HG03175 (cell line): Measurements from ENCODE around the gene RBMY1D.
A peak's percentile ranks its signal among the peaks of the same experiment; 100 is the strongest.
"Not testable (repeated sequence)": the region's sequence is repeated elsewhere in the genome, so short reads cannot be mapped to it uniquely, and the experiment has no call there.

Source experiments
- ATAC-seq: cut with Tn5 transposase; IDR thresholded peaks from one replicate; pipeline ENCODE4 v1.9.1; 2021; ENCODE audit warnings: mild to moderate bottlenecking, moderate library complexity; ENCODE audit not compliant: unreplicated experiment

The RBMY1D gene

GRCh38 chrY:21894426-21894825, at the start of gene RBMY1D:
Gene RBMY1D, minus strand, starts transcription at chrY:21894526. Its CDS starts 2,013 bp downstream, at chrY:21892513.
- ATAC-seq: not testable (repeated sequence)

GRCh38 chrY:21917932-21918331, 23.6 kb upstream of the RBMY1D start, which contains the start of gene RBMY1E:
Gene RBMY1E, minus strand, starts transcription at chrY:21918032. Its CDS starts 1,978 bp downstream, at chrY:21916054.
- ATAC-seq: not testable (repeated sequence)

- ATAC-seq: peak; percentile 82
Observed at GRCh38 chrY:21869407-21870076, 24.8 kb downstream of the RBMY1D start.

- ATAC-seq: no peak
Observed at GRCh38 chrY:21845481-21845880, 48.8 kb downstream of the RBMY1D start.

GRCh38 chrY:21842090-21842489, 52.2 kb downstream of the RBMY1D start:
- no peak for ATAC-seq

- no peak for ATAC-seq
Observed at GRCh38 chrY:21839489-21839888, 54.8 kb downstream of the RBMY1D start.

DNA sequence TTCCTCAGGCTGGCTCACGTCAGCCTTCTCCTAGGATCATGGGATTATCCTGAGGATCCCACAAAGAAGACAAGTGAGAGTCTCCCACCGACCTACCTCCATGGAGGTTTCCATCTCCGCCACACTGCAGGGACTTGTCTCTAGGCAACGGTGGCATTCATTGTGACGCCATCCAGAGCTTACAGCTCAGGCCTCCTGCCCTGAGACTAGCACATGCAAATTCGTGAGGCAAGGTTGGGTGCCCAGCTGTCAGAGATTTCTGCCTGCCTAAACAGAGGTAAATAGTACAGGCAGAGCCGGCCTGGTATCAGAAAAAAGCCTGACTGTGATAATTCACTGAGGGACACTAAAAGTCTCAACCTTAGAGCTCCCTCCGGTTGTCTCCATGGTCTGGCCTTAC, 58.0 kb downstream of the RBMY1D start:
- no peak for ATAC-seq

DNA sequence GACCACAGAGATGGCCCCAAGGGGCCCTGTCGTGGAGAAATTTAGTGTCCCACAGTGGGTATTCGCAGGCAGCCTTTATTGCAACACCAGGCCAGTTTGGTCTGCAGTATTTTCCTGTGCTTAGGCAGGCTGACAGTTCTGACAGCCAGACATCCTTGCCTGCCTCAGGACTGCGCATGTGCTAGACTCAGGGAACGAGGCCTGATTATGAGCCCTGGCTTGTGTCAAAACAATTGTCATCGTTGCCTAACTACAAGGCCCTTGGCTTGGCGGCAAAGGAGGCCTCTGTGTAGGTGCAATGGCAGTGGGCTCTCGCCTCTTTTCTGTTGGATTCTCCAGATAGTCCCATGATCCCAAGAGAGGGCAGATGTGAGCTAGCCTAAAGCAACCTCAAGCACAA, 59.3 kb downstream of the RBMY1D start:
- no peak for ATAC-seq
